WI38 (cell line): Measurements from ENCODE around the gene EFCAB8.
"Not testable (repeated sequence)": the region's sequence is repeated elsewhere in the genome, so short reads cannot be mapped to it uniquely, and the experiment has no call there.

Source experiments
- H3K4me3 ChIP-seq: 2 replicates; pipeline ENCODE4 v1.5.1; 2011; ENCODE audit warnings: low read depth, mild to moderate bottlenecking, control low read depth, low read length
- TF ChIP-seq, protein P1 (sequence below): IDR thresholded peaks from 2 replicates; pipeline ENCODE4 v1.5.1; 2012; ENCODE audit warnings: low read depth, mild to moderate bottlenecking, control low read depth, low read length

The EFCAB8 gene

GRCh38 chr20:32959351-32960221 lies 100.9 kb downstream of the EFCAB8 start:
- no peak overlapping the region for H3K4me3 ChIP-seq
- TF ChIP-seq, protein P1, sequence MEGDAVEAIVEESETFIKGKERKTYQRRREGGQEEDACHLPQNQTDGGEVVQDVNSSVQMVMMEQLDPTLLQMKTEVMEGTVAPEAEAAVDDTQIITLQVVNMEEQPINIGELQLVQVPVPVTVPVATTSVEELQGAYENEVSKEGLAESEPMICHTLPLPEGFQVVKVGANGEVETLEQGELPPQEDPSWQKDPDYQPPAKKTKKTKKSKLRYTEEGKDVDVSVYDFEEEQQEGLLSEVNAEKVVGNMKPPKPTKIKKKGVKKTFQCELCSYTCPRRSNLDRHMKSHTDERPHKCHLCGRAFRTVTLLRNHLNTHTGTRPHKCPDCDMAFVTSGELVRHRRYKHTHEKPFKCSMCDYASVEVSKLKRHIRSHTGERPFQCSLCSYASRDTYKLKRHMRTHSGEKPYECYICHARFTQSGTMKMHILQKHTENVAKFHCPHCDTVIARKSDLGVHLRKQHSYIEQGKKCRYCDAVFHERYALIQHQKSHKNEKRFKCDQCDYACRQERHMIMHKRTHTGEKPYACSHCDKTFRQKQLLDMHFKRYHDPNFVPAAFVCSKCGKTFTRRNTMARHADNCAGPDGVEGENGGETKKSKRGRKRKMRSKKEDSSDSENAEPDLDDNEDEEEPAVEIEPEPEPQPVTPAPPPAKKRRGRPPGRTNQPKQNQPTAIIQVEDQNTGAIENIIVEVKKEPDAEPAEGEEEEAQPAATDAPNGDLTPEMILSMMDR = no peak

DNA sequence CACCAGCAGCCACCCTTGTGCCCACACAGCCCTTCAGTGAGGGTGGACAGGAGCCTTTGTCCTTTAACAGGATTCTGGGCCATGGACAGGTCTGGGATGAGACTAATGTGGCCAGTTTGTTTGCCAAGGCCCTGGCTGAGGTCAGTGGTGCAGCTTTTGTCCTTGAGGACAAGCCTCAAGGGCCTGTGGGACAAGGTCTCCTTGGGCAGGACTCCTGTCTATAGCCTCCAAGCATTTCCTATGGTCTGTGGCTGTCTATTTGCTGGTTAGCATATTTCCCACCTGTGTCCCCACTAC lies 101.4 kb downstream of the EFCAB8 start:
- H3K4me3 ChIP-seq = no peak overlapping the region
- TF ChIP-seq, protein P1 = no peak

DNA sequence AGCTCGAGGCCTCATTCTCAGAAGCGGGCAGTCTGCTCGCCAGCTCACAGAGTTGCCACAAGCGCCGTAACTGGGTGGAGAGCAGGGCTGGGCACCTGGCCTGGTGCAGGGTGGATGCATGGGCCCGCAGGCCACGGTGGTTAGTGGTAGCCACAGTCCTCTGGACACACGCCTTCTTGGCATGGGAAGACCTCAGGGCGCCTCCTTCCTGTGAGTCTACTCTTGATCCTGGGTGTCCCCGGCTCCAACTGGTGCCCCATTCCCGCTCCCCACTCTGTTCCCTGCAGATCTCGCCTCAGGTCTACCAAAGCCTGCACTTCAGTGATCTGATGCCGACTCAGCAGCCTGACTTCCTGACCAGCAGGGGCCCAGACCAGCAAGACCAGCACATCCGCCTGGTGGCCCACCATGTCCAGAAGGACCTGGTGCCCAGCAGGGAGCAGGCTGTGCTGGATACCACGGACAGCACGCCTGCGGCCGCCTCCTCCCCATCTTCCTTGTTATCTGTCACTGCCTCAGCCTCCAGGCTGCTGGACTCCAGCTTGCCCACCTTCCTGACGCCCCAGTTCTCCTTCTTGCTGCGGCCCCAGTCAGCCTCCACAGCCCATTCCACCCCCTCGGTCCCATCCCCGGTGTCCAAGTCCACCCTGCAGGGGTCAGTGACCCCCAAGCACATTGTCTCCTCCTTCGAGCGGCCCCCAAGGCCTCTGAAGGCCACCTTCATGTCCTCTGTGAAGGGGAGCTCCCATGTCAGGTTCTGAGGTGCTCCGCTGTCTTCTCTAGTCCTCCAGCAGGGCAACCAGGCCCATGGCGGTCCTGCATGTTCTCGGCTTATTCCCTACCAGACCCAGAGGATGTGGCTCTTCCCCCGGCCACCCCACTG lies 102.4 kb downstream of the EFCAB8 start:
- TF ChIP-seq, protein P1 = no peak
- no peak overlapping the region for H3K4me3 ChIP-seq

- H3K4me3 ChIP-seq = no peak overlapping the region
- TF ChIP-seq, protein P1 = no peak
Measured at GRCh38 chr20:32962053-32962452, 103.3 kb downstream of the EFCAB8 start.

DNA sequence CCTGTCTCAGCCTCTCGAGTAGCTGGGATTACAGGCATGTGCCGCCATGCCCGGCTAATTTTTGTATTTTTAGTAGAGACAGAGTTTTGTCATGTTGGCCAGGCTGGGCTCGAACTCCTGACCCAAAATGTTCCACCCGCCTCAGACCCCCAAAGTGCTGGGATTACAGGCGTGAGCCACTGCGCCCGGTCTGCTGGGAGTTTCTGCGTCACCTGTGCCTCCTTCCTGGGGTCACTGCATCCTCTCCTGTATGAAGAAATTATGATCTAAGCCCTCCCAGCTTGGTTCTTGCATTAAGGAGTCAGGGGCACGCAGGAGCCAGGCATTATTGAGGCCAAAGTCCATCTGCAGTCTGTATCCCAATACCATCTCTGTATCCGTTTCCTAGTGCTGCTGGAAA lies 103.9 kb downstream of the EFCAB8 start:
- not testable (repeated sequence) for H3K4me3 ChIP-seq

DNA sequence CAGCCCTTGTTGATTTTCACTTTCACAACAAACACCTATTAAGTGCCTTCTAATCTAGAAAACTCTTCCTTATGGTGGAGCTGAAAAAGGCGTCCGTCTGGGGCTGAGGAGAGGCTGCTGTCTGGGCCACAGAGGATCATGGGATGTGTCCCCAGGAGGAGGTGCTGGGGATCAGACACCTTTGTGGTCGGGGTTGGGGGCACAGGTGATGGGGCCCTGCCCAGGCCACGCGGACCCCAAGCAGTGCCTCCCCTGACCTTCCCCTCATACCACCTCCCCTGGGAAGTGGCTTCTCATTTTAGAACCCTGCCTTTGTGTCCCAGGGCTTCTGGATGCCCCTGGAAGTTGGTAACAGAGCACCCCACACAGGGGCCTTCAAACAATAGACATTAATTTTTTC lies 104.5 kb downstream of the EFCAB8 start:
- TF ChIP-seq, protein P1 = no peak
- H3K4me3 ChIP-seq = no peak overlapping the region

DNA sequence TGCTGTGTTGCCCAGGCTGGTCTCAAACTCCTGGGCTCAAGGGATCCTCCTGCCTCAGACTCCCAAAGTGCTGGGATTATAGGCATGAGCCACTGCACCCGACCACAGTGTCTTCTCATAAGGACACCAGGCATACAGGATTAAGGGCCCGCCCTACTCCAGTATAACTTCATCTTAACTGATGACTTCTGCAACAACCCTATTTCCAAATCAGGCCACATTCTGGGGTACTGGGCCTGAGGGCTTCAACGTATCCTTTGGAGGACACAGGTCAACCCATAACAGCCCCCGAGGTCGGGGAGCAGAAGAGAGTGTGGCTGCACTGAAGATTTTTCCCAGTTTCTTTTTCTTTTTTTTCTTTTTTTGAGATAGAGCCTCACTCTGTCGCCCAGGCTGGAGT lies 105.9 kb downstream of the EFCAB8 start:
- TF ChIP-seq, protein P1 = no peak
- no peak overlapping the region for H3K4me3 ChIP-seq
